NCI-H82 treated with DMSO at 0.1 percent for 48 hours (cell line): ENCODE measurements around the gene ACSF2.

Source experiments
- DNase-seq: peaks from one replicate; lab custom pipeline; 2025; ENCODE audit not compliant: unreplicated experiment; lab: John Stamatoyannopoulos, UW

The ACSF2 gene

GRCh38 chr17:50521514-50521913 lies 95.5 kb downstream of the ACSF2 start:
- no peak for DNase-seq

GRCh38 chr17:50522766-50523165 lies 96.7 kb downstream of the ACSF2 start:
- no peak for DNase-seq

GRCh38 chr17:50523208-50523607 lies 97.2 kb downstream of the ACSF2 start:
- DNase-seq, result no peak
